Esophagus muscularis mucosa (tissue), 4 donors: ENCODE data around the gene RHBDD1.

Experiments used
- EP300 ChIP-seq: sonication (generic); formaldehyde crosslinking; IDR thresholded peaks from one replicate; pipeline ENCODE4 v1.6.1; 2017; ENCODE audit warnings: antibody characterized with exemption
- POLR2A ChIP-seq: fragments of 450-650 bp; IDR thresholded peaks from one replicate; pipeline ENCODE4 v1.6.1; 2017; ENCODE audit warnings: antibody characterized with exemption, moderate library complexity, mild to moderate bottlenecking, low read depth
- POLR2AphosphoS5 ChIP-seq, 2 donors: sonication (generic); formaldehyde crosslinking; IDR thresholded peaks; one replicate each; pipeline ENCODE4 v1.6.1; 2017; ENCODE audit warnings: antibody characterized with exemption in 2 of 2
- TF ChIP-seq, protein P1 (sequence below), 3 experiments: fragments of 200-600 bp in 2 of 3; fragments of 450-650 bp in 1 of 3; sonication (generic) in 2 of 3; IDR thresholded peaks; one replicate each; pipeline ENCODE4 v1.5.1; 2017 to 2019; ENCODE audit warnings: antibody characterized with exemption in 3 of 3, mild to moderate bottlenecking in 2 of 3, moderate library complexity in 1 of 3

GRCh38 chr2:226865273-226865672 is 29.4 kb downstream of the RHBDD1 start:
- TF ChIP-seq POLR2A (no peak), POLR2AphosphoS5 (IDR thresholded peaks at IDR 0.05) (no peak), EP300 (no peak)
- TF ChIP-seq, protein P1, sequence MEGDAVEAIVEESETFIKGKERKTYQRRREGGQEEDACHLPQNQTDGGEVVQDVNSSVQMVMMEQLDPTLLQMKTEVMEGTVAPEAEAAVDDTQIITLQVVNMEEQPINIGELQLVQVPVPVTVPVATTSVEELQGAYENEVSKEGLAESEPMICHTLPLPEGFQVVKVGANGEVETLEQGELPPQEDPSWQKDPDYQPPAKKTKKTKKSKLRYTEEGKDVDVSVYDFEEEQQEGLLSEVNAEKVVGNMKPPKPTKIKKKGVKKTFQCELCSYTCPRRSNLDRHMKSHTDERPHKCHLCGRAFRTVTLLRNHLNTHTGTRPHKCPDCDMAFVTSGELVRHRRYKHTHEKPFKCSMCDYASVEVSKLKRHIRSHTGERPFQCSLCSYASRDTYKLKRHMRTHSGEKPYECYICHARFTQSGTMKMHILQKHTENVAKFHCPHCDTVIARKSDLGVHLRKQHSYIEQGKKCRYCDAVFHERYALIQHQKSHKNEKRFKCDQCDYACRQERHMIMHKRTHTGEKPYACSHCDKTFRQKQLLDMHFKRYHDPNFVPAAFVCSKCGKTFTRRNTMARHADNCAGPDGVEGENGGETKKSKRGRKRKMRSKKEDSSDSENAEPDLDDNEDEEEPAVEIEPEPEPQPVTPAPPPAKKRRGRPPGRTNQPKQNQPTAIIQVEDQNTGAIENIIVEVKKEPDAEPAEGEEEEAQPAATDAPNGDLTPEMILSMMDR (IDR thresholded peaks at IDR 0.05), result no peak
